OCI-LY3 (cell line): Measurements from ENCODE around the gene FAM117B.

Source experiments
- H2AFZ ChIP-seq: fragments of 200-600, 300-600 bp; shearing (Covaris generic); 2 replicates; pipeline ENCODE4 v1.6.0; 2014; ENCODE audit warnings: antibody characterized with exemption, low read depth, low read length
- H3K27ac ChIP-seq: fragments of 200-600, 300-600 bp; sonication (generic); 2 replicates; pipeline ENCODE4 v1.5.1; 2014; ENCODE audit warnings: mild to moderate bottlenecking, low read length, moderate library complexity, mixed read lengths
- H3K27me3 ChIP-seq: fragments of 200-600, 300-600 bp; sonication (generic); 2 replicates; pipeline ENCODE4 v1.6.1; 2014; ENCODE audit warnings: low read depth, low read length, mixed read lengths
- H3K36me3 ChIP-seq: fragments of 200-600, 300-600 bp; sonication (generic); replicated peaks from 2 replicates; pipeline ENCODE3; 2014; ENCODE audit warnings: low read depth, low read length, mixed read lengths
- H3K4me1 ChIP-seq: fragments of 300-600, 200-600 bp; sonication (generic); 2 replicates; pipeline ENCODE4 v1.6.1; 2014; ENCODE audit warnings: low read length, mixed read lengths
- H3K4me2 ChIP-seq: fragments of 200-600, 300-600 bp; sonication (generic); 2 replicates; pipeline ENCODE4 v1.6.1; 2014; ENCODE audit warnings: low read length, mixed read lengths
- H3K4me3 ChIP-seq: fragments of 300-600, 200-600 bp; sonication (generic); 2 replicates; pipeline ENCODE4 v1.5.1; 2014; ENCODE audit warnings: antibody characterized with exemption, mild to moderate bottlenecking, low read length, moderate library complexity
- H3K79me2 ChIP-seq: fragments of 300-600, 200-600 bp; shearing (Covaris generic); 2 replicates; pipeline ENCODE4 v1.6.1; 2014; ENCODE audit warnings: mild to moderate bottlenecking, low read length, mixed read lengths
- H3K9ac ChIP-seq: fragments of 300-600, 200-600 bp; shearing (Covaris generic); 2 replicates; pipeline ENCODE4 v1.6.0; 2014; ENCODE audit warnings: mild to moderate bottlenecking, low read length, moderate library complexity
- H3K9me3 ChIP-seq: fragments of 200-600, 300-600 bp; shearing (Covaris generic); 2 replicates; pipeline ENCODE4 v1.6.1; 2014; ENCODE audit warnings: low read length, mixed read lengths; ENCODE audit not compliant: insufficient read depth
- H4K20me1 ChIP-seq: fragments of 200-600, 300-600 bp; sonication (generic); 2 replicates; pipeline ENCODE4 v1.6.1; 2016; ENCODE audit warnings: low read length, mixed read lengths; ENCODE audit not compliant: insufficient read depth
- CTCF ChIP-seq: fragments of 200-600, 300-600 bp; sonication (generic); IDR thresholded peaks from 2 replicates; pipeline ENCODE4 v1.5.1; 2014; ENCODE audit warnings: antibody characterized with exemption, low read length, low read depth
- EZH2phosphoT487 ChIP-seq: fragments of 200-600 bp; shearing (Covaris generic); IDR thresholded peaks from 2 replicates; pipeline ENCODE4 v1.6.1; 2018; ENCODE audit warnings: antibody characterized with exemption, mixed run types, low read depth

The FAM117B gene

GRCh38 chr2:202636213-202636513, 1.4 kb downstream of the FAM117B start:
- peak overlapping the region; percentile 96 for H3K4me3 ChIP-seq
- peaks cover 18% of the 10 kb centered on the region; the same call in 1 of the 2 replicates for H4K20me1 ChIP-seq
- no peaks in the 10 kb centered on the region for H3K27me3 ChIP-seq
- H3K4me2 ChIP-seq, result peak overlapping the region; percentile 86
- H2AFZ ChIP-seq, result no peak overlapping the region; the same call in 1 of the 2 replicates
- no peaks in the 10 kb centered on the region for H3K9me3 ChIP-seq
- H3K27ac ChIP-seq, result peak overlapping the region; percentile 58
- H3K9ac ChIP-seq, result peak overlapping the region; percentile 72
- peaks cover 14% of the 10 kb centered on the region for H3K4me1 ChIP-seq
- H3K36me3 ChIP-seq, result no peaks in the 10 kb centered on the region
- no peak for TF ChIP-seq EZH2phosphoT487
- TF ChIP-seq CTCF, result no peak
- H3K79me2 ChIP-seq, result peaks cover 50% of the 10 kb centered on the region

GRCh38 chr2:202638721-202639120, 4.0 kb downstream of the FAM117B start:
- H3K4me3 ChIP-seq, result no peak overlapping the region
- H3K27ac ChIP-seq, result no peak overlapping the region
- peaks cover 25% of the 10 kb centered on the region; the same call in 1 of the 2 replicates for H4K20me1 ChIP-seq
- no peak overlapping the region for H3K4me2 ChIP-seq
- H3K79me2 ChIP-seq, result peaks cover 70% of the 10 kb centered on the region
- H3K36me3 ChIP-seq, result no peaks in the 10 kb centered on the region
- H2AFZ ChIP-seq, result no peak overlapping the region
- no peaks in the 10 kb centered on the region for H3K27me3 ChIP-seq
- H3K9me3 ChIP-seq, result no peaks in the 10 kb centered on the region
- peaks cover 26% of the 10 kb centered on the region for H3K4me1 ChIP-seq
- H3K9ac ChIP-seq, result no peak overlapping the region
- no peak for TF ChIP-seq CTCF
- no peak for TF ChIP-seq EZH2phosphoT487

GRCh38 chr2:202639231-202639630, 4.5 kb downstream of the FAM117B start:
- peaks cover 23% of the 10 kb centered on the region for H3K4me1 ChIP-seq
- no peaks in the 10 kb centered on the region for H3K27me3 ChIP-seq
- H3K9me3 ChIP-seq, result no peaks in the 10 kb centered on the region
- TF ChIP-seq CTCF, result no peak
- TF ChIP-seq EZH2phosphoT487, result no peak
- H3K9ac ChIP-seq, result no peak overlapping the region
- H3K4me2 ChIP-seq, result no peak overlapping the region
- no peak overlapping the region for H3K27ac ChIP-seq
- no peaks in the 10 kb centered on the region for H3K36me3 ChIP-seq
- no peak overlapping the region for H3K4me3 ChIP-seq
- H3K79me2 ChIP-seq, result peaks cover 74% of the 10 kb centered on the region
- H2AFZ ChIP-seq, result no peak overlapping the region
- peaks cover 25% of the 10 kb centered on the region; the same call in 1 of the 2 replicates for H4K20me1 ChIP-seq

- TF ChIP-seq EZH2phosphoT487 (no peak), CTCF (no peak)
- H3K9ac ChIP-seq, result peak overlapping the region; percentile 21; the same call in 1 of the 2 replicates
- peaks cover 87% of the 10 kb centered on the region for H3K79me2 ChIP-seq
- H2AFZ ChIP-seq, result no peak overlapping the region; the same call in 1 of the 2 replicates
- H3K36me3 ChIP-seq, result no peaks in the 10 kb centered on the region
- H3K4me1 ChIP-seq, result peaks cover 27% of the 10 kb centered on the region
- H3K4me3 ChIP-seq, result peak overlapping the region; percentile 54
- peaks cover 27% of the 10 kb centered on the region; the same call in 1 of the 2 replicates for H4K20me1 ChIP-seq
- peak overlapping the region; percentile 73 for H3K4me2 ChIP-seq
- H3K27me3 ChIP-seq, result no peaks in the 10 kb centered on the region
- peak overlapping the region; percentile 35 for H3K27ac ChIP-seq
- H3K9me3 ChIP-seq, result no peaks in the 10 kb centered on the region
Observed at GRCh38 chr2:202642567-202642966, 7.8 kb downstream of the FAM117B start.
